Nephron progenitor cell (in vitro differentiated cells): ENCODE measurements around the gene ATP13A3.
A peak's percentile ranks its signal among the peaks of the same experiment; 100 is the strongest.

Source experiments
- DNase-seq: peaks from one replicate; pipeline ENCODE4 v3.0.0; 2021
- H3K27ac Mint-ChIP-seq: 2 replicates; pipeline ENCODE4 v1.8.0; 2021; ENCODE audit warnings: mild to moderate bottlenecking, moderate library complexity, mixed read lengths
- H3K27me3 Mint-ChIP-seq: 2 replicates; pipeline ENCODE4 v1.8.0; 2021; ENCODE audit warnings: mild to moderate bottlenecking, low read depth, mixed read lengths; ENCODE audit not compliant: poor library complexity
- H3K36me3 Mint-ChIP-seq: 2 replicates; pipeline ENCODE4 v1.8.0; 2021; ENCODE audit warnings: low read depth, mixed read lengths
- H3K4me1 Mint-ChIP-seq: 2 replicates; pipeline ENCODE4 v1.8.0; 2021; ENCODE audit warnings: mixed read lengths
- H3K4me3 Mint-ChIP-seq: 2 replicates; pipeline ENCODE4 v1.8.0; 2021; ENCODE audit warnings: mild to moderate bottlenecking, moderate library complexity, mixed read lengths
- H3K9me3 Mint-ChIP-seq: 2 replicates; pipeline ENCODE4 v1.8.0; 2021; ENCODE audit warnings: mild to moderate bottlenecking, moderate library complexity, mixed read lengths
- TF ChIP-seq, protein P1 (sequence below): fragments of 200-600 bp; sonication (generic); IDR thresholded peaks from 2 replicates; pipeline ENCODE4 v1.5.0; 2021; ENCODE audit warnings: antibody characterized with exemption

The ATP13A3 gene

DNA sequence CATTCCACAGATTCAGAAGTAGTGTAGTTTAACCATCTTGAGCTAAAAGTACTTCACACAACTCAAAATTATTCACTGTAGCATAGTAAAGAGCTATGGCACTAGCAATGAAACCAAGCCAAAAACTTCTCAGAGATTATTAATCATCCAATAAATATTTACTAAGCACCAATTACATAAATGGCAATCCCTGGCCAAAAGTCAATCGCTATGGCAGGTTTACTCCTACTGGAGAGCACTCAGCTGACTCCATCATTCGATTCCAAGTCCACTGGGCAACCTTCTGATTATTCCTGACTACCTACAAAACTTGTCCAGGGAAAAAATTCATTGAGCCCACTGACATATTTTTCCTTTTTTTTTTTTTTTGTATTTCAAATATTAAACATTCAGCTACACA, 23.9 kb downstream of the ATP13A3 start:
- Mint-ChIP-seq H3K9me3 (peaks cover 3% of the 10 kb centered on the region), H3K4me1 (peaks cover 25% of the 10 kb centered on the region), H3K27ac (no peak overlapping the region), H3K27me3 (no peaks in the 10 kb centered on the region), H3K36me3 (peaks cover 44% of the 10 kb centered on the region), H3K4me3 (no peak overlapping the region)
- TF ChIP-seq, protein P1, sequence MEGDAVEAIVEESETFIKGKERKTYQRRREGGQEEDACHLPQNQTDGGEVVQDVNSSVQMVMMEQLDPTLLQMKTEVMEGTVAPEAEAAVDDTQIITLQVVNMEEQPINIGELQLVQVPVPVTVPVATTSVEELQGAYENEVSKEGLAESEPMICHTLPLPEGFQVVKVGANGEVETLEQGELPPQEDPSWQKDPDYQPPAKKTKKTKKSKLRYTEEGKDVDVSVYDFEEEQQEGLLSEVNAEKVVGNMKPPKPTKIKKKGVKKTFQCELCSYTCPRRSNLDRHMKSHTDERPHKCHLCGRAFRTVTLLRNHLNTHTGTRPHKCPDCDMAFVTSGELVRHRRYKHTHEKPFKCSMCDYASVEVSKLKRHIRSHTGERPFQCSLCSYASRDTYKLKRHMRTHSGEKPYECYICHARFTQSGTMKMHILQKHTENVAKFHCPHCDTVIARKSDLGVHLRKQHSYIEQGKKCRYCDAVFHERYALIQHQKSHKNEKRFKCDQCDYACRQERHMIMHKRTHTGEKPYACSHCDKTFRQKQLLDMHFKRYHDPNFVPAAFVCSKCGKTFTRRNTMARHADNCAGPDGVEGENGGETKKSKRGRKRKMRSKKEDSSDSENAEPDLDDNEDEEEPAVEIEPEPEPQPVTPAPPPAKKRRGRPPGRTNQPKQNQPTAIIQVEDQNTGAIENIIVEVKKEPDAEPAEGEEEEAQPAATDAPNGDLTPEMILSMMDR, result no peak
- DNase-seq, result no peak

DNA sequence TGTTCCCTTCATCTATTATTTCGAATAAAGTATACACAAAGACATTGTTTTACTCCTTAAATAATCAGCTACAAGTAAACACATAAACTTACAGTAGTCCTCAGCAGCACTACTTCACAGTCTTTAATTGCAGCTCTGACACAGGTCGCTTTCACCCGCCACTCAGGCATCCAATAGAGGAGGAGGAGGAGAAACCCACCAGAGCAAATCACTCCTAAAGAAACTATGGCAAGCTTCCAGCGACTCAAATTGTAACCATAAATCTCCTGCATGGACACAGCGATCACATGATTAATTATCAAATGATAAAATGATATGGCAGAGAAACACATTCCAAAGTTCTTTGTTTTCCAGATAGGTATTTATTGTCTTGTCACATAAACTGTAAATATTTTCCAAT, 26.2 kb downstream of the ATP13A3 start:
- TF ChIP-seq, protein P1, result no peak
- Mint-ChIP-seq H3K4me1 (peaks cover 16% of the 10 kb centered on the region), H3K9me3 (peaks cover 3% of the 10 kb centered on the region), H3K27me3 (no peaks in the 10 kb centered on the region), H3K4me3 (no peak overlapping the region), H3K36me3 (peaks cover 60% of the 10 kb centered on the region), H3K27ac (no peak overlapping the region)
- peak; percentile 18 for DNase-seq

DNA sequence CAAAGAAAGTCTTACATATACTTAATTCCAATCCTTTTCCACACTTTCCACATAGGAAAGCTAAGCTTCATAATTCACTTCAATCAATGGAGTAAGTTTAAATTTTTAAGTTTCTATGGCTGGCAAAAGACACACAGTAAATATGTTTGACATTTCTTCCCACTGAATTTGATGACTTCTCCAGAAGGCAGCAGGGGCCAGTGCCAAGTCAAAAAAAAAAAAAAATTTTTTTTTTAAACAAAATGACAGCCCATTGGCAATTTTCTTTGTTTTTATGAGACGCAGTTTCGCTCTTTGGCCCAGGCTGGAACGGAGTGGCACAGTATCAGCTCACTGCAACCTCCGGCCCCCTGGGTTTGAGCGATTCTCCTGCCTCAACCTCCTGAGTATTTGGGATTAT, 28.7 kb downstream of the ATP13A3 start:
- Mint-ChIP-seq H3K27me3 (no peaks in the 10 kb centered on the region), H3K27ac (no peak overlapping the region), H3K4me3 (no peak overlapping the region), H3K36me3 (peaks cover 63% of the 10 kb centered on the region), H3K9me3 (no peaks in the 10 kb centered on the region), H3K4me1 (peaks cover 8% of the 10 kb centered on the region)
- DNase-seq, result no peak
- TF ChIP-seq, protein P1, result no peak

DNA sequence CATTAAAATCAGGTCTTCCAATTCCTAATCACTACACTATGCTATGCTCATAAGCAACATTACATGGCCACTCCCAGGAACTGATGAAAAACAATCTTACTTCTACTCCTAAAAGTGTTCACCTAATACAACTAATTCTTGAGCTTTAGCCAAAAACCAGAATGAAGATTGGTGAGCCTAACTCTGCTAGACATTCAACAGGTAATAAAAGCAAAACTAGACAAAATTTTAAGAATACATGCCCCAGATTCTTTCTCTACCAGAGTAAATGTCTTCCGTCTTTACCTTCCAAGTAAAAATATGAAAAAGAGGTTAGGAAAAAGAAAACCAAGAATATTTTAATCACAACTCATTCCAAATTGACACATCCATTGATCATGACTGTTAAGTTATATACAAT, 31.3 kb downstream of the ATP13A3 start:
- no peaks in the 10 kb centered on the region for H3K9me3 Mint-ChIP-seq
- TF ChIP-seq, protein P1, result no peak
- H3K36me3 Mint-ChIP-seq, result peaks cover 68% of the 10 kb centered on the region
- no peak overlapping the region for H3K27ac Mint-ChIP-seq
- H3K4me3 Mint-ChIP-seq, result no peak overlapping the region
- no peak for DNase-seq
- no peaks in the 10 kb centered on the region for H3K27me3 Mint-ChIP-seq
- H3K4me1 Mint-ChIP-seq, result peaks cover 3% of the 10 kb centered on the region

DNA sequence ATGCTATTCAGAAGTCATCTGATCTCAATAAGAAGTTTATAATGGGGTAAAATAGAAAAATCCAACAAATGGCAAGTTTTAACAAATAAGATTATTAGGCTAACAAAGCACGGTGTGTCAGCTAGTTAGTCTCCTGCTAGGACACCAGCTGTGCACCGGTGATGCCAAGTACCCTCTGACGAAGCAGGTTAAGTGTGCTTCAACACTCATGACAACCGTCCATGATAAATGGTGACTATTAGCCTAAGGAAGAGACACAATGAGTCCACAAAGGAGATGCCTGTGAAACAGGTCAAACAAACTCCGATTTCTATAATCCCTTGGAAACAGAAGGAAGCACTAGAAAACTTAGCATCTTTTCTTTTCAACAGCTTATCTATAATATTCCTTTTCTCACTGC, 36.5 kb downstream of the ATP13A3 start:
- H3K36me3 Mint-ChIP-seq, result peaks cover 75% of the 10 kb centered on the region
- H3K27ac Mint-ChIP-seq, result no peak overlapping the region
- DNase-seq, result no peak

DNA sequence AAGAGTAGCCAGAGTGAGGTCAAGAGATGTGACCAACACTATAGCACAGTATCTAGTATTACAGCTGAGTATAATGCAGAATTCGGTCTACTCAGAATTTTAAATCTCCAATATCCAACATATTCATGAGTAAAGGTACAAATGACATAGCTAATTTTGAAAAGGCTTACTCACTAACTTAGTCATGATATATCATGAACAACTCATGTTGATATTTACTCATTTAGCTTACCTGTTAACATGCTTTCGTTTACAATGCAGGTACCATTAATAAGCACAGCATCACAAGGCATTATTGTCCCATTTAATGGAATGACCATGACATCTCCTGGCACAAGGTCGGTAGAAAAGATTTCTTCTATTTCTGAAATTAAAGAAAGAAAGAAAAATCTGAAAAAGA, 36.9 kb downstream of the ATP13A3 start:
- no peak for DNase-seq
- Mint-ChIP-seq H3K36me3 (peaks cover 75% of the 10 kb centered on the region), H3K27me3 (no peaks in the 10 kb centered on the region), H3K4me3 (no peak overlapping the region), H3K9me3 (no peaks in the 10 kb centered on the region), H3K27ac (no peak overlapping the region), H3K4me1 (no peaks in the 10 kb centered on the region)
- TF ChIP-seq, protein P1, result no peak

More for the DNA sequence above, 36.5 kb downstream of the ATP13A3 start:
- Mint-ChIP-seq H3K9me3 (no peaks in the 10 kb centered on the region), H3K4me3 (no peak overlapping the region), H3K4me1 (no peaks in the 10 kb centered on the region), H3K27me3 (no peaks in the 10 kb centered on the region)
- TF ChIP-seq, protein P1, result no peak
